Measurements from ENCODE around the gene CCDC15. TPM values are rescaled to one million over a fixed set of nuclear protein-coding genes. Genes with fewer than 3 reads are reported as not detected.

The CCDC15 gene
- total RNA-seq, 1 experiment from 2014 or later = 3.8 TPM

DNA sequence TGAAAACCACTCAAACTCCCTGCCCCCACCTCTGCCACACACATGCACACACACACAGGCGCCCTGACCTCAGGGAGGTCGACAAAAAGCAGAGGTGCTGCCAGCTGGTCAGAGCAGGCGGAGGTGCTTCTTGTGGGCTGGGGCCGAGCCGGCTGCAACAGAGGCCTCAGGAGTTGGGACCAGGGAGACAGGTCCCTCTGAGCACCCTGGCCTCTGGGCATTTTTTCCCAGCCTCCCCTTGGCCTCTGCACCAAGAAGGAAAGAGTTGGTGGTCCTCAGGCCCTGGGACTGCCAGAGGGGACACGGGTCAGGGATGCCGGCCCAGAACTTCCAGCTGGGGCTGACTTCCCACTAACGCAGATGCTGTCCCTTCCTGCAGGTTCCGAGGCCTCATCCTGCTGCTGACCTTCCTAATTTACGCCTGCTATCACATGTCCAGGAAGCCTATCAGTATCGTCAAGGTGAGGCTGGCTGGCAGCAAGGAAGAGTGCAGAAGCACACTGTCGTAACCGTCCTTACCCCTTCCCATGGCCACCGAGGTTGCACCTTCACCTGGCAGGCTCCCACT is 122.5 kb downstream of the CCDC15 start:
- no peak for DNase-seq (ENCODE audit: low spot score)
- in situ Hi-C loops (cut with HindIII; ENCODE audit: low sequenced_read_pairs) = no loop called here

DNA sequence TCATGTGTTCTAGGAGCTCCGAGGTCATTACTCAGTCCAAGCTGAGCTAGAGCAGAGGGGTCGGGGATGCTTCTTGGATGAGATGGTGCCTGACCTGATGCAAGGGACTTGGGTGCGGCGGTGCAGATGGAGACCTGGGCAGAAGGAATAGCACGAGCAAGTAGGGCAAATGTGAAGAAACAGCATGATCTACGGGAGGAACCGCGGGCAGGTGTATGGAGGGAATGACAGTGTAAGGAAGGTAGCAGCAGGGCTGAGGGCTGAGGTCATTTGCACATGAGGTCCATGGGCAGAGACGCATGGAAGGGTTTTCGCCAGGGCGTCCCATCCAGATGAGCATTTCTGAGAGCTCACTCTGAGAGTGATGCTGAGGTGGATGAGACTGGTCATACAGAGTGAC is 124.0 kb downstream of the CCDC15 start:
- no peak for DNase-seq (ENCODE audit: low spot score)
- in situ Hi-C loops (cut with HindIII; ENCODE audit: low sequenced_read_pairs) = no loop called here

DNA sequence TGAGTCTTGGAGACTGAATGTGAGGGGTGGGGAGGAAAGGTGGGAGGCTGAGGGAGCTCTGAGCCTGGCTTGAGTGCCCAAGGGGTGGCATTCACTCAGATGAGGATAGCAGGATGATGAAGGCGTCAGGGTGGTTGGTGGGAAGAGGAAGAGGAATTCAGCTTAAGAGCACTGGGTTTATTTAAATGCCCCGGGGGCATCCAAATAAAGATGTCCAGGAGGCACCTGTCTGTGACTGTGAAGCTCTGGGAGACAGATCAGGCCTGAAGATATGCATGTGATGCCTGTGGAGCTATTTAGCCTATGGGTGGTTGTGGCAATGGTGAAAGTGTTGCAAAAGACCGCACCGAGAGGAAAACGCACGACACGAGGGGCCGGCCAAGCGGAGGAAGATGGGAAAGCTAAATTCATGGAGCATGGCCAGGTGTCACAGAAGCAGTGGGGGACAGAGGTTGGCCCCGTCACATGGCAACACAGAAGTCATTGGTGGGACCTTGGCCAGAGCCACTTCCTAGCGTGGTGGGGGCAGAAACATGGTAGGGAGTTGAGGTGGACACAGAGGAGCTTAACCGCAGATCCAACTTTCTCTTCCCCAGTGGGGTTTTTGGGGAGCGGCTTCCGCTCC is 124.6 kb downstream of the CCDC15 start:
- in situ Hi-C loops (cut with HindIII; ENCODE audit: low sequenced_read_pairs) = no loop called here
- no peak for DNase-seq (ENCODE audit: low spot score)

DNA sequence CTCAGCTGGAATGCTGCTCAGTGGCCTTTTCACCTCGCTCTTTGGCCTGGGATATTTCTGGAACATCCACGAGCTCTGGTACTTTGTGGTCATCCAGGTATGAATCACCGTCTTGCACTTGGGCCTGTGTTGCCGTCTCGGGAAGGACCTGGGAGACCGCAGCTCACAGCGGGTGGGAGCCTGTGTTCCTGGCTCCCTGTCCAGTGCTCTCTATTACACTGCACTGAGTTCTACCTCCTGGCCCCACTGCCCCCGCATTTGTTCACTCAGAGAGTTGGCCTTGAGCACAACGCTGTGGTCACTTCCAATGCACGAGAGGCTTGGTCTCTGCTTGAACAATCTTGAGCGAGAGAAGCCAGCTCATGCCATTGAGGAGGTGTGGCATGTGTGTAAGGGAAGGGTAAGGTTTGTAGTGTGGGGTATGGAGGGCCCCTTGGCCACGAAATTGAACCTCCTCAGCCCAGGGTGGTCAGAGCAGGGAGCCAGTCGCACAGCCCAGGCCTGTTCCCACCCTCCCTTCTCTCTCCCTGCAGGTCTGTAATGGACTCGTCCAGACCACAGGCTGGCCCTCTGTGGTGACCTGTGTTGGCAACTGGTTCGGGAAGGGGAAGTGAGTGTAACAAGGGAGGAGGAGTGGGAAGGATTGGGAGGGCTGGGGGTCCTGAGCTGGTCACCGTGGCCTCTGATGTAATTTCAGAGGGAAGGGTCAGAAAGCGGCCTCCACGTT is 125.3 kb downstream of the CCDC15 start:
- no peak for DNase-seq (ENCODE audit: low spot score)
- in situ Hi-C loops (cut with HindIII; ENCODE audit: low sequenced_read_pairs) = no loop called here

DNA sequence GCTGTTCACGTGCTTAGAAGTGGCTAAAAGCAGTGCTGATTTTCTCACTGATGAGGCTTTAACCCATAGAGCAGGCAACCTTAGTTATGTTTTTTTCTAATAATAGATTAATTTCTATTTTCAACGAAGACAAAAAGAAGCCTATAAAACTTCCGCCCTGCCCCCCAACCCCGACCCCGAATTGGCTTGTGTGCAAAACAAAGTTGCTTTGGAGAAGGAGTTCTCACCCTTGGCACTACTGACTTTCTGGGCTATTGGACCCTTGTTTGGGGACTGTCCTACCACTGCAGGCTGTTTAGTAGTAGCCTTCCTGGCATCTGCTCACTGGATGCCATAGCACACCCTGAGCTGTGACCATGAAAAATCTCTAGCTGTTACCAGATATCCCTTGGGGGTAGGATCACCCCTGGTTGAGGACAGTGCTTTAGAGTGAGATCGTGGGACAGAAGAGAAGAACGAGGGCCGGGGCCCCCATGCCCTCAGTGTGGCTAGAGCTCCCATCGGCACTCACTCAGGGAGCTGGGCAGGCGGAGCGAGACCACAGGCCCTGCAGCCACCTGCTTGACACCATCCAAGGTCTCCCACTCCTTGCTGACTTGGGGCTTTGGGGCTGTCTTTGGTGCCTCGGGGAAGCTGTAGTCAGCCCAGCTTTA is 126.0 kb downstream of the CCDC15 start:
- in situ Hi-C loops (cut with HindIII; ENCODE audit: low sequenced_read_pairs) = no loop called here
- no peak for DNase-seq (ENCODE audit: low spot score)

DNA sequence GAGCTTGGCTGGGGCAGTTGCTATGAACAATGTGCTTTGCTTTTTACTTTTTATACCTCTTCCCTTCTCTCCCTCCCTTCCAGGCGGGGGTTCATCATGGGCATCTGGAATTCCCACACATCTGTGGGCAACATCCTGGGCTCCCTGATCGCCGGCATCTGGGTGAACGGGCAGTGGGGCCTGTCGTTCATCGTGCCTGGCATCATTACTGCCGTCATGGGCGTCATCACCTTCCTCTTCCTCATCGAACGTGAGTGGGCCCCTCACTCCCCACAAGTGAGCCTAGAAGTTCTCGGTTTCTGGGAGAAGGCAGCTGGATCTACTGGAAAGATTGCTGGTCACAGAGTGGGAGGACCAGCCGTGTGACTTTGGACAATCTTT is 126.5 kb downstream of the CCDC15 start:
- in situ Hi-C loops (cut with HindIII; ENCODE audit: low sequenced_read_pairs) = no loop called here

DNA sequence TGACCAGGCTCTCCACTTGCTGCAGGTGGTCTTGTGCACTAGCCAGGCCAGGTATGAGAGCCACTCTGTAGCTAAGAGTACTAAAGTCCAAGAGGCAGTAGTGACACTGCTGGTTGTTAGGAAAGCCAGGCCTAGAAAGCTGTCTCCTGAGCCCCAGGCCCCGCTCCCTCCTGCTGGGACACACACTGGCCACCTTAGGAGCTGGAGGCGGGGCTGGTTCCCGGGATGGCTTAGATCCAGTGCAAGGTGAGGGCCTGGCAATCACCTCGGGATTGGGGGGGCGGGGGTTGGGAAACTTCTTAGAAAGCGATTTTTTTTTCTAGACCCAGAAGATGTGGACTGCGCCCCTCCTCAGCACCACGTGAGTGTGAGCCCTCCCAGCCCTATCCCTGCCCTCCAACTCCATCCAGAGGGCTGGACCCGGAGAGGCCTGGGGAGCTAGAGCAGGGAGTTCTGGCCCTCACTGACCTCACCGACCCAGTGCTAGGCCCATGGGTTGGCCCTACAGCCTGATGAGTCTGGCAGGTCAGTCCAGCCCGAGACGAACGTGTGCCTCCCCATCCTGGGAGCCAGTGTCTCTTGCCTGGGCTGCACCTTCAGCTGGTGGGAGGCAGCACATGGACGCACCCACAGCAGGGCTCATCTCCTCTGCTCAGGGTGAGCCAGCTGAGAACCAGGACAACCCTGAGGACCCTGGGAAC is 127.2 kb downstream of the CCDC15 start:
- no peak for DNase-seq (ENCODE audit: low spot score)
- in situ Hi-C loops (cut with HindIII; ENCODE audit: low sequenced_read_pairs) = no loop called here

More for the DNA sequence above, 126.5 kb downstream of the CCDC15 start:
- no peak for DNase-seq (ENCODE audit: low spot score)

DNA sequence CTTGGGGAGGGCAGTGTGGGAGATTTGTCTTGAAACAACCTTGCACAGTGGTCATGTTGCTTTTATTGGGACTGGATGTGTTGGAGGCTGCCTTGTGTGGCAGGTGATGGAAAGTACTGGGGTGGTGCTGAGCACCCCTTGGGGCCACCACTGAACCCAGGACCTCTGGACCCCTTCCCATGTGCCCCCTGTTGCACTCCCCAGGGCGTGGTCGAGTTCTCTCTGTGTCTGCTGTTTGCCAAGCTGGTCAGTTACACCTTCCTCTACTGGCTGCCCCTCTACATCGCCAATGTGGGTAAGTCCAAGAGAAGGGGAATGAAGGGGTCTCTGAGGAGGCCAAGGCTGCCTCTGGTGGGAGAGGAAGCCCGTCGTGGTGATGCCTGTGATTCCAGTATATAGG is 128.0 kb downstream of the CCDC15 start:
- in situ Hi-C loops (cut with HindIII; ENCODE audit: low sequenced_read_pairs) = no loop called here
- no peak for DNase-seq (ENCODE audit: low spot score)

DNA sequence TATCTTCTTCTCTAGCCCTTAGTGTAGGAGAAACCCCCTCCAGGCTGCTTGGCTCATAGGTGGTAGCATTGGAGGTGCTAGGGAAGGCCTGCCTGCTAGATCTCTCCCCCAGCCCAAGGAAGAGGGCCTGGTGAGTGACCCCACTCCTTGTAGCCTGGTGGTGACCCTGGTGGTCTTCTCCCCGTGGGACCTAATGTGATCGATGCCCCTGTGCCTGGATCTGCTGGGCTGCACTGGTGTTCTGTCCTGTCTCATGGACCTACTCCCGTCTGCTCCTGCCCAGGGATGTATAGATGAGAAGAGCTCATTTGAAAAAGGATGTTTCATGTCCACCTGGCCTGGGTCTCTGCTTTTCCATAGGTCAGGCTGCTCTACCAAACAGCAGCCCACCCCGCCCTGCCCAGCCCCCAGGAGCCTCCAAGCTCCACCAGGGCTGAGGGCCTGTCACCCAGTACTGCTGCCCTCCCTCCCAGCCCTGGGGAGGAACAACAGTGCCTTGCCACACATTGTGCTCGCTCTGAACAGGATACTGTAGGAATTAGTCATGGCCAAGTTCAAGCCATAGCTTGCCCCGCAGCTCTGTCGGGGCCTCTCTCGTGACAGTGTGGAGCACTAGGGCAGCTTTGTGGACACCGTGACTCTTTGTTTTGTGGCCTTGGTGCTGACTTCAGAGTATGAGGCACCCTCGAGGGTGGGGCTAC is 128.8 kb downstream of the CCDC15 start:
- DNase-seq (ENCODE audit: low spot score) = no peak
- in situ Hi-C loops (cut with HindIII; ENCODE audit: low sequenced_read_pairs) = no loop called here

DNA sequence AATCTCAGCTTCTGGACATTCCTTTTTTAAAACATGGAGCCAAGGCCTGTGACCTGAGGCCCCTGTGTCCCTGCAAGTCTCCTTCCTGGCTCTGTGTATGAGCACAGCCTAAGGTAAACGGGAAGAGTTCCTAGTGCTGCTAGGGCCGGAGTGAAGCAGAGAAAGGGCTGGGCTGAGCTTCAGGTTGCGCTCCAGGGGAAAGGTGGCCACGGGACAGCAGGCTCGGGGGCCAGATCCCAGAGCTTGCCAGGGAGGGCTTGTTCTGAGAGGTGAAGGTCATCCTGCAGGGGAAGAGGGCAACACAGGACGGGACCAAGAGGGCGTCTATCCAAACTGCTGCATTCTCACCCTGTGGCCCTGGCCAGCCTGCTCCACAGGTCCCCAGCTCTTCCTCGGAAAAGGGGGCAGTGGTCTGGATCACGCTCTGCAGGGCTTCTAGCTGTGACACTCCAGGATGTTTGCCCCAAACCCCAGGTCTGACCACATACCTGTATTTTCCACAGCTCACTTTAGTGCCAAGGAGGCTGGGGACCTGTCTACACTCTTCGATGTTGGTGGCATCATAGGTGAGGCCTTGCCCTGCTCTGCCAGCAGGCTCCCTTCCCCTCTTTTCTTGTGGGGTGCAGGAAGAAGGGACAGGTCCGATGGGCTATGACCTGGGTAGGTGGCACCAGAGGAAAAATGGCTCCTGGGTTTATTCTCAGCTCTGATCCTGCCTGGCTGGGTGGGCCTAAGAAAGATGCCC is 129.5 kb downstream of the CCDC15 start:
- no peak for DNase-seq (ENCODE audit: low spot score)
- in situ Hi-C loops (cut with HindIII; ENCODE audit: low sequenced_read_pairs) = no loop called here

DNA sequence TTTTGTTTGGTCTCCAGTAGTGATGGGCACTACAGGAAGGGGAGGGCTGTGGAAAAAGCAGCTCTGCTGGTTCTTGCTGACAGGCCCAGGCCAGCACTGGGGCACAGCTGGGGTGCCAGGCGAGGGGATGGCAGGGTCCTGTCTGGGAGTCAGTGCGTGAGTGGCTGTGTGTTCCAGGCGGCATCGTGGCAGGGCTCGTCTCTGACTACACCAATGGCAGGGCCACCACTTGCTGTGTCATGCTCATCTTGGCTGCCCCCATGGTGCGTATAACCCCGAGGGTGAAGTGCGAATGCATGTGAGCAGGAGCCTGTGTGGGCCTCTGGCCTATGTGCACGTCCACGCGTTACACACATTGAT is 130.0 kb downstream of the CCDC15 start:
- in situ Hi-C loops (cut with HindIII; ENCODE audit: low sequenced_read_pairs) = no loop called here
- DNase-seq (ENCODE audit: low spot score) = no peak

DNA sequence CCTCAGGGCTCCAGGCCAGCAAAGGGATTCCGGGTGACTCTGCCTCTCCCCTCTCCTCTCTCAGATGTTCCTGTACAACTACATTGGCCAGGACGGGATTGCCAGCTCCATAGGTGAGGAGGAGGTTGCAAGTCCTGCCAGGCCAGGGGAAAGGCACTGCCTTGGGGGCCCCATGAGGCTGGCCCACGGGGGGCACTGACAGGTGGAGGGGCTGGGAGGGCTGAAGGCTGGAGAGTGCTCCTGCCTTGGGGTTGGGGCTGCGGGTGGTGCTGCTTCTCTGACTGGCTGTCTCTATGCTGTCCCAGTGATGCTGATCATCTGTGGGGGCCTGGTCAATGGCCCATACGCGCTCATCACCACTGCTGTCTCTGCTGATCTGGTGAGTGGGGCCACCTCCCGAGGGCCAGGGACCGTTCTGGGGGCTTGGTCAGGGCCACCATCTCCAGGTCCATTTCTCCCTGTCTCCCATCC is 130.8 kb downstream of the CCDC15 start:
- no peak for DNase-seq (ENCODE audit: low spot score)
- in situ Hi-C loops (cut with HindIII; ENCODE audit: low sequenced_read_pairs) = no loop called here

DNA sequence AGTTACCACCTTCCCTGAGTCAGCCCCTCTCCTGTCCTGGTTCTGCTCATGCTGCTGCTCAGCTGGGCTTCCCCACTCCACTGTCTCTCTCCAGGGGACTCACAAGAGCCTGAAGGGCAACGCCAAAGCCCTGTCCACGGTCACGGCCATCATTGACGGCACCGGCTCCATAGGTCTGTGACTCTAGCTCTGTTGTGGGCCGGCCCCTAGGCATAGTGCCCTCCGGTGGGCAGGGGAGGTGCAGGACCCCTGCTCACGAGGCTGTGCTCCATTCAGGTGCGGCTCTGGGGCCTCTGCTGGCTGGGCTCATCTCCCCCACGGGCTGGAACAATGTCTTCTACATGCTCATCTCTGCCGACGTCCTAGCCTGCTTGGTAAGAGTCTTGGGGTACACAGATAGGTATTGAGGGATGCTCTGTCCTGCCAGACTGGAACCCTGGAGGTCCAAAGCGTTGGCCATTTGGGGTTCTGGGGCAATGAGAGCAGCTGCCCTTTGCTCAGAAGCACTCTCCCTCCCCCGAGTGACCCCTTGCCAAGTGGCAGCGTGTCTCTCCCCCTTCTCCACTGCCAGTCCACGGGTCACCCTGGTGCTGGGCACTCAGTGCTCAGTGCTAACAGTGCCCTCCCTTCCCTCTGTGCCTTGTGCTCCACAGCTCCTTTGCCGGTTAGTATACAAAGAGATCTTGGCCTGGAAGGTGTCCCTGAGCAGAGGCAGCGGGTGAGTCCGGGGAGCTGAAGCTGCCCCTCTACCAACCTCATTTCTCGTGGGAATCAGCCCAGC is 131.5 kb downstream of the CCDC15 start:
- no peak for DNase-seq (ENCODE audit: low spot score)
- in situ Hi-C loops (cut with HindIII; ENCODE audit: low sequenced_read_pairs) = no loop called here

DNA sequence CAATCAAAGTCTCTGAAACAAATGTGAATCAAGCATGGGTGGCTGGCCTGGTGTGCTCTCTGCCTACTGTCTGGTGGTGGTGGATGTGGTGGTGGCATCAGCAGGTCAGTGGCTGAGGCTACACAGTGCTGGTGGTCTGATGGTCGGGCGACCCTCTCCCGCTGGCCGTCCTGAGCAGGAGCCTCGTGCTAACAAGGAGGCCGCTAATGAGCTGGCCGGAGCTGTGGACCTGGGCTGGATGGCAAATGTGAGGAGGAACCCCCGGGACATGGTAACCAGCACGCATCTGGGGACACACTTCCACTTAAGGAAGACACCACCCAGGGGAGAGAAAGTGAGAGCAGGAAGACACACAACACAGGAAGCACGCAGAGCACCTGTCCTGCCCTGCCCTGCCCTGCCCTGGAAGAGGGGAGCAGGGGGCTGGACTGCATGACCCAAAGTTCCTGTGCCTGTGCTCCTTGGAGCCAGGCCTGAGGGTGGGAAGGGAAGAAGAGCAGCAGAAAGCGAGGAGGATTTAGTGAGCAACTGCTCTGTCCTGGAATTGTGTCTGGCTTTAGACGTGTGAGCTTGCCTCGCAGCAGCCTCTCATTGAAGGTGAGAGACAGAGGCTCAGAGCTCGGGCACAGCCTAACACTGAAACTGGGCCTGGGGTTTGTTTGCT is 132.8 kb downstream of the CCDC15 start:
- no peak for DNase-seq (ENCODE audit: low spot score)
- in situ Hi-C loops (cut with HindIII; ENCODE audit: low sequenced_read_pairs) = no loop called here

DNA sequence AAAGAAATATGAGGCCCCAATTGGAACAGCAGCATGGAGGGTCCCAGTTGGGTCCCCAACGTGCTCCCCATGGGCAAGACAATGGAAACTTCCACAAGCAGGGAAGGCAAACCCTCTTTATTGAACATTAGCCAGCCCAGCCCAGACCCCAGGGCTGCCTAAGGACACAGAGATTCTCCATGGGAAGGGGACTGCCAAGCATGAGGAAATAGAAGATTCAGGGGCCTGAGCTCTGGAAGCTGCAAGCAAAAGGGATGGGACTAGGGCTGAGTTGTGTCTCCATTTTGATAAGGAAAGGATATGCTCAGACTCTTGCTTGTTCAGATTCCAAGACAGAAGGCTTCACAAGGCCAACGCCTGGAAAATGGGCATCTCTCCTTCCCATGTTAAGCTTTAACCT is 134.1 kb downstream of the CCDC15 start:
- DNase-seq (ENCODE audit: low spot score) = no peak
- in situ Hi-C loops (cut with HindIII; ENCODE audit: low sequenced_read_pairs) = no loop called here

DNA sequence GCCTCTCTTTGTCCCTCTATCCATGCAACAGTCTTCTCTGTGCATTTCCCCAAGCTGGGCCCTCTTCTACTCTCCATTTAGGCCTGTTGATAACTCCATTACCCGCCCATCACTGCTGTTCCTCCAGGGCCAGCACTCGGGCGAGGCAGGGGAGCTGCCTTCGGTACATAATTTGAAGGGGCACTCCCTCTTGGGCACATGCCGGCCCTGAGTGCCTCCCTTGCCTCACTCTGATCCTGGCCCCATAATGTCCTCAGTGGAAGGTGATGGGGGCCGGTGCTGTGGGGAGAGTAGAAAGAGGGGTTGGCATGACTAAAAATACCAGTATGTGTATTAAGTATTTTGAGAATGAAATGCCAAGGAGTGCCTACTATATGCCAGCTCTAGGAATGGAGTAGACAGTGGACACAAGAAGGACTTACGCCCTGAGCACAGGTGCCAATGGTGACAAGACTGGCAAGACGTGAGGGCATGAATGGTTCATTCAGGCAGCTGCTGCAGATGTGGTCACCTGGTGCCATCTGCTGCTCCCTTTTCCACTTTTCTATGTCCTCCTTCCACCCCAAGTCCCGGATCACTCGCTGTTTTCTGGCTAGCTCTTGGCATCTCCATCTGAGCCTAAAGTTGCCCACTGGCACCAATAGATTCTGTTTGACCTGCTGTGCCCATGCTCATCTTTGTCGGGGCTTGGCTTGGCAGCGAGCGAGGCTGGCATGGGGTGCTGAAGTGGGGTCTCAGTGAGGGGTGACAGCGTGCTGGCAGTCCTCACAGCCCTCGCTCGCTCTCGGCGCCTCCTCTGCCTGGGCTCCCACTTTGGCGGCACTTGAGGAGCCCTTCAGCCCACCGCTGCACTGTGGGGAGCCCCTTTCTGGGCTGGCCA is 134.8 kb downstream of the CCDC15 start:
- in situ Hi-C loops (cut with HindIII; ENCODE audit: low sequenced_read_pairs) = no loop called here
- no peak for DNase-seq (ENCODE audit: low spot score)

Measured in G401 (cell line).